NK-92 treated with Interleukin-12 subunit alpha and Interleukin-12 subunit beta, amount 100 ng/mL, for 24 hours (cell line): ENCODE data around the gene PFKM.

Source experiments
- DNase-seq: peaks from one replicate; lab custom pipeline; 2025; lab: John Stamatoyannopoulos, UW

The PFKM gene

GRCh38 chr12:48157018-48157888 is 38.1 kb downstream of the PFKM start, which contains the start of gene ASB8:
Gene ASB8, minus strand, starts transcription at chr12:48157515. Its CDS starts 4,019 bp downstream, at chr12:48153496.
- peak; percentile 95 for DNase-seq

- DNase-seq: no peak
Measured at GRCh38 chr12:48157889-48158370, 38.8 kb downstream of the PFKM start.

GRCh38 chr12:48160046-48160445 is 40.9 kb downstream of the PFKM start:
- no peak for DNase-seq

- no peak for DNase-seq
Measured at GRCh38 chr12:48160807-48161206, 41.6 kb downstream of the PFKM start.

- DNase-seq: no peak
Measured at GRCh38 chr12:48163150-48163747, 44.1 kb downstream of the PFKM start.

- DNase-seq: no peak
Measured at GRCh38 chr12:48164451-48164850, 45.3 kb downstream of the PFKM start.

- DNase-seq: no peak
Measured at GRCh38 chr12:48165089-48165981, 46.2 kb downstream of the PFKM start.

- no peak for DNase-seq
Measured at GRCh38 chr12:48169011-48169410, 49.8 kb downstream of the PFKM start.

GRCh38 chr12:48175613-48176416 is 56.7 kb downstream of the PFKM start:
- DNase-seq: no peak

GRCh38 chr12:48176417-48176751 is 57.2 kb downstream of the PFKM start:
- DNase-seq: no peak

GRCh38 chr12:48177982-48178381 is 58.8 kb downstream of the PFKM start:
- DNase-seq: no peak

- DNase-seq: no peak
Measured at GRCh38 chr12:48179466-48179865, 60.3 kb downstream of the PFKM start.

- DNase-seq: no peak
Measured at GRCh38 chr12:48180424-48180823, 61.3 kb downstream of the PFKM start.

GRCh38 chr12:48180857-48181495 is 61.8 kb downstream of the PFKM start:
- DNase-seq: no peak

- DNase-seq: no peak
Measured at GRCh38 chr12:48182631-48183030, 63.5 kb downstream of the PFKM start.

GRCh38 chr12:48183091-48183875 is 64.1 kb downstream of the PFKM start, which contains the start of gene CCDC184:
Gene CCDC184, plus strand, starts transcription at chr12:48183644. Its CDS starts 479 bp downstream, at chr12:48184123.
- DNase-seq: peak; percentile 30

GRCh38 chr12:48183876-48184548 is 64.8 kb downstream of the PFKM start:
- no peak for DNase-seq

- no peak for DNase-seq
Measured at GRCh38 chr12:48184549-48184922, 65.4 kb downstream of the PFKM start.

- no peak for DNase-seq
Measured at GRCh38 chr12:48185181-48185919, 66.2 kb downstream of the PFKM start.
